Stimulated activated CD8-positive, alpha-beta memory T cell treated with anti-CD3 and anti-CD28 coated beads, Interleukin-12 subunit alpha, Interleukin-12 subunit beta, amount 100 ng/mL, for 24 hours (primary cell): ENCODE data around the gene IFRD2.
A peak's percentile ranks its signal among the peaks of the same experiment; 100 is the strongest.

Experiments
- DNase-seq: peaks from one replicate; pipeline ENCODE4 v3.0.0-alpha.2; 2020; ENCODE audit errors: extremely low read depth

IFRD2 gene

DNA sequence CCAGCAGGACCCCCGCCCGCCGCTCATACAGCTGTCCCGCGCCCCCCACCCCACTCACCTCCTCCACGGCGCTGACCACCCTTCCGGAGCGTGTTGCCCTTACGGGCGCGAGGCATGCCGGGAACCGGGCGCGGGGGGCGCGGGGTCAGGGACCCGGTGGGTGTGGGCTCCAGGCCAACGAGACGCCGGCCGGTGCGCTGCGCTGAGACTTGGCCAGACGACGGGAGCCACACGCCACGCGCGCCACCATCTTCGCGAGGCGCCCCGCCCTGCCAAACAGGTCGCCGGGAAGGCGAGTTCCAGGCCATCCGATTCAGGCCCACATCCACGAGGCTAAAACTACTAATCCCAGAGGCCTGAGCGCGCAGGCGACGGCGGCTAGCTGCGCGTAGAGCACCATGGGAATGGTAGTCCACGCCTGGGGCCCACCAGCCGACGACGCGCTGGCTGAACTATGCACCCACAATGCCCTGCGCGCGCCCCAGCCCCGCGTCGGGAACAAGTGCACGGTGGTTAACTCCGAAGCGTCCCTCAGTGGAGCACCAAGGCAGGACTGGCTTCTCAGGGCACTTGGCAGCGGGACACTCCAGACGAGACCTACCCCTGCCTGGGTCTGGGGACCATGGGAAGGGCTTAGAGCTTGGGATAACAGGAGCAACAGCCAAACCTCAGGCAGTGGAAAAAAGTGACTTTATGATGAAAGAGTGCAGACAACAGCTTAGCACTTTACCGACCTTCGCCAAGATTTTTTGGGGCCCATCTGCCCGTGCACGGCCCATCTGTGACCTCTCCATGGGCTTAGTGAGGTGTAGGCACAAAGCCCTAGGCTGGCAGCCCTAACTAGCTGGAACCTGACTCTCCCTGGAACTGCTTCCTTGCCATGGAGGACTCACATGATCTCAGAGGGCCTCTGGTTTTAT, at the start of gene IFRD2:
IFRD2 (minus strand) TSS at position 271 of the 920 bp plus-strand sequence; CDS start at position 116, 155 bp downstream.
- peak; percentile 87 for DNase-seq

DNA sequence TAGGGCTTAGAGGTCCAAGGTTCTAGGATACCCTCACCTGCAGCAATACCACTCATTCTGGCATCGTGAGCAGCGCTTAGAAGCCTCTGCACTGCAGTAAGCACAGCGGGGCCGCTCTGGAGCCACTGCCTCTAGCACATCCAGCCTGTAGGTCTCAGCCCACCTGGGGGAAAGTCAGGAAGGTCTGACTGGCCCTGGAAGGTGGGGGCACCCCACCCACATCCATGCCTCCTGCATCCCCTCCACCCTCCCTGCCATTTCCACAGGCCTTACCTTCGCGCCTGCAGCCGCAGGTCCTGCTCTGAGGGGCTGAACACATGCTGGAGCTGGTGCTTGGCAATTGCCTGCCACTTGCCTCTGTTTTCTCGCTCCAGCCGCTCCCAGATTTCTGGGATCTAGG, 49.3 kb upstream of the IFRD2 start:
- no peak for DNase-seq

DNA sequence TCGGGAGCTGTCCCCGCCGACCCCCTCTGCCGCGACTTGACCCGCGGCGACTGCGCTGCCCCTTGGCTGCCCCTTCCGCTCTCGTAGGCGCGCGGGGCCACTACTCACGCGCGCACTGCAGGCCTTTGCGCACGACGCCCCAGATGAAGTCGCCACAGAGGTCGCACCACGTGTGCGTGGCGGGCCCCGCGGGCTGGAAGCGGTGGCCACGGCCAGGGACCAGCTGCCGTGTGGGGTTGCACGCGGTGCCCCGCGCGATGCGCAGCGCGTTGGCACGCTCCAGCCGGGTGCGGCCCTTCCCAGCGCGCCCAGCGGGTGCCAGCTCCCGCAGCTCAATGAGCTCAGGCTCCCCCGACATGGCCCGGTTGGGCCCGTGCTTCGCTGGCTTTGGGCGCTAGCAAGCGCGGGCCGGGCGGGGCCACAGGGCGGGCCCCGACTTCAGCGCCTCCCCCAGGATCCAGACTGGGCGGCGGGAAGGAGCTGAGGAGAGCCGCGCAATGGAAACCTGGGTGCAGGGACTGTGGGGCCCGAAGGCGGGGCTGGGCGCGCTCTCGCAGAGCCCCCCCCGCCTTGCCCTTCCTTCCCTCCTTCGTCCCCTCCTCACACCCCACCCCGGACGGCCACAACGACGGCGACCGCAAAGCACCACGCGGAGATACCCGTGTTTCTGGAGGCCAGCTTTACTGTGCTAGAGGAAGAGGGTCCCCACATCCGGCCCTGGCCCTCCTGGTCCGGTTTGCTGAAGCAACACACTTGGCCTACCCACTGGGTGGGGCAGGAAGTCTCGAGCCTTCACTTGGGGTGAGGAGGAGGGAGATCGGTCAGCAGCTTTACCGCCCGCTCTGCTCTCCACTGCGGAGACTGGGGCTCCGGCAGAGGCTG, 48.5 kb upstream of the IFRD2 start, which contains the start of gene RASSF1:
RASSF1 (minus strand) TSS at position 389 of the 882 bp plus-strand sequence; CDS start at position 358, 31 bp downstream.
- DNase-seq: no peak

- DNase-seq: no peak
Observed at GRCh38 chr3:50340147-50340447, 47.9 kb upstream of the IFRD2 start.

DNA sequence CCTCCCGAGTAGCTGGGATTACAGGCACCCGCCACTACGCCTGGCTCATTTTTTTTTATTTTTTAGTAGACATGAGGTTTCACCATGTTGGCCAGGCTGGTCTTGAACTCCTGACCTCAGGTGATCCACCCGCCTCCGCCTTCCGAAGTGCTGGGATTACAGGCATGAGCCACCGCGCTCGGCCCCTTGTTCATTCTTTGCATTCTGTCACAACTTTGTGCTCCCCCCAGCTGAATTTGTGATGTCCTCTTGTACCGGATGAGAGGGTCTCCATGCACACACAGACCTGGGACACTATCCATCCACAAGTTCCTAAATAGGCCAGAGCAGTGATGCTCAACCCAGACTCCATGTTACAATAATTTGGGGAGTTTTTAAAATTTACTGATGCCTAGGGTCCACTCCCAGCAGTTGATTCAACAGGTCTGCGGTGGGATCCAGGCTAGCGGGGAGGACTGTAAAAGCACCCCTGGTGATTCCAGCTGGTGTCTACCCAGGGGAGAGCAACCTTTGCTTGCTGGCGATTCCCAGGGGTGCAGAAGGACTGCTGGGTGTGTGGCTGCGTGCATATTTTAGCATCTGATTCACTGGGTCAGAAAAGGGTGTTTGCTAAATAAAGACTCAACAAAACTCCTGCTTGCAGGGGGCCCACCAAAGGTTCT, 47.4 kb upstream of the IFRD2 start:
- DNase-seq: no peak

- no peak for DNase-seq
Observed at GRCh38 chr3:50338965-50339364, 46.7 kb upstream of the IFRD2 start.

DNA sequence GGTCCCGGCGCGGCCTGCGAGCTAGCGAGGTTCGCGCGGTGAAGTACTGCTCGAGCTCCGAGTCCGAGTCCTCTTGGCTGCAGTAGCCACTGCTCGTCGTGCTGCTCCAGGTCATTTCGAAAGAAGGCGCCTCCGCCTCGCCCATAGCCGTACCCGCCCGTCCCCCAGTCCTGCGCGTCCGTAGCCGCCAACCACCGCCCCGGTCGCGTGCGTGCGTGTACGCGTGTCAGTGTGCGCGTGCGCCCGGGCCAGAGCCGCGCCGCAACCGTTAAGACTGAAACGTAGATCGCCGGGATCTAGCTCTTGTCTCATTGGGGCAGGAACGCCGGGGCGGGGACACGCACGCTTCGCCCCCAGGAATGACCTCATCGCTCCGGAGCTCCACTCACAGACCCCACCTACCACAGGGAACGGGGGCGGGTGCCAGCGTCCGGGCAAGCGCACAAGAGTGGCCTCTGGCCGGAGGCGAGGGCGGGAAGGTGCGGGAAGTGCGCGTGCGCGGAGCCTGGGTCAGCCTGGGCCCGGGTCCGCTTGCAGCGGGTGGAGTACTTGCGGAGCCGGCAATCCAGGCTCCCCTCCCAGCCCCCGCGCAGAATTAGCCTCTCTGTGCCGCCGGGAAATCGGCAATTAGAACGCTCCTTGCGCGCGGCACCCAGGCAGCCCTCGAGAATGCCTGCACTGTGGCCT, 45.1 kb upstream of the IFRD2 start:
- DNase-seq: peak; percentile 95

DNA sequence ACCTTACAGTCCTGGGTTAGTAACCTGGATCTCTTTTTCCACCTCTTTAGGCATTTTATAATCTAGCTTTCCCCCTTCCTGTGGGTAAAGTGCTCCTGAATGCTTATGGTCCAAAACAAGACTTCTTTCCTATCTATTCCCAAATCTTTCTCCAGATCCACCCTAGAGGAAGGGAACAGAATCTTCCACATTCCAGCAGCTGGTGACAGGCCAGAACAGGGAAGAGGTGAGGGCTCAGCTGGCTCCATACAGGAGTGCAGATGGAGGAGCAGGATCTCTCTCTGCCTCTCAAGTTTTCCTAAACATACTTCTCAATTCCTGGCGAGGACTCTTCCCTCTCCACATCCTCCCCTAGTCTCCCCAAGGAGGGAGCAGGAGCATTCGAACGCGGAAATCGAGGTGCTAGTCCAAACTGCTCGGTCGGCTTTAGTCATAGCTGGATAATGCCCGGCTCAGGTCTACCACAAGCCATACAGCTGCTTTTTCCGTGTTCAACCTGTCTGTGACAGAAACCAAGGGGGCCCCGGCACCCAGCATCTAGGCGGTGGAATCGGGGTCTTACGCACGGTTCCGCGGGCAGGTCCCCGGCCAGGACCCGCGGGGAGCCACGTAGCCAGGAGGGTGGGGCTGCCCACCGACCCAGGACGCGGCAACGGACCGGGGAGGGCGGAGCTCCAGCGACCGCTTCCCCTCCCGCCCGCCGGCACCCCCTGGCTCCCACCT, 44.4 kb upstream of the IFRD2 start:
- DNase-seq: no peak

- DNase-seq: no peak
Observed at GRCh38 chr3:50334339-50335075, 42.3 kb upstream of the IFRD2 start.

DNA sequence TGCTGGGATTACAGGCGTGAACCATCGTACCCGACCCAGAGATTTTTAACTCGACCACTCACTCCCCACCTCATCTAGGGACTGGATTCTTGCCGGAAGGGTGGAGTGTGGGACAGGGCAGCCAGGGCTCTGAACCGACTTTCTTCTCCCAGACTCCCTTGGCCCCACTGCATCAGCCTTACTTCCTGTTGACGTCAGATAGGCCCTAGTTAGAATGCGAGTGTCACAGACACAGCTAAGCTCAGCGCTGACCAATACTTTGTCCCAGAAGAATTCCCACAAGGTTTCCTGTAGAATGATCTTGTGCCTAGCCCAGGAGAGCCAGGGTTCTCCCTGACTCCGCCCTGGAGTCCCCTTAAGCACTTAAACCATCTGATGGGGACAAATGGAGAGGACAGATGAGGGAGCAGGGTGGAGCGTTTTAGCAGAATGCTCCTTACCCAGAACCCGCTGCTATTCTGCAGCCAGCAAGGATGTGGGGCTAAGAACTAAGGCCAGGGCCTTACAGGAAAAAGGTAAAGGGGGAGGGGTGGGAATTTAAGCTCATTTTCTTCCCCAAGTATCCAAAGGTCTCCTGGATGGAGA, 41.6 kb upstream of the IFRD2 start:
- no peak for DNase-seq

DNA sequence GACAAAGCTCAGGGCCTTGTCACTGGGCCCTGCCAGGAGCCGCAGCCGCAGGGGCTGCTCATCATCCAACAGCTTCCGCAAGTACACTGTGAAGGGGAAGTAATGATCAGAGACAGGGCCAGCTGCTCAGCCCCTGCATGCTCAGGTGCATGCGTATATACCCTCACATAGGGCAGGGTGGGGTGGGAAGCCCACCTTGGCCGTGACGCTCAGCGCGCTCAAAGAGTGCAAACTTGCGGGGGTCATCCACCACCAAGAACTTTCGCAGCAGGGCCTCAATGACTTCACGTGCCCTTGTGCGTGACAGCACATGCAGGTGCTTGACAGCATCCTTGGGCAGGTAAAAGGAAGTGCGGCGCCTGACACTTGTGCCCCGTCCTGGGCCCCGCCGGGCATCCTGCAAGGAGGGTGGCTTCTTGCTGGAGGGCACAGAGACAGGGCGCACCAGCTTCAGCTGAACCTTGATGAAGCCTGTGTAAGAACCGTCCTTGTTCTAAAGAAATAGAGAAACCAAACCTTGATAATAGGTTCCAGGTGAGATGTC, 39.2 kb upstream of the IFRD2 start:
- DNase-seq: no peak

DNA sequence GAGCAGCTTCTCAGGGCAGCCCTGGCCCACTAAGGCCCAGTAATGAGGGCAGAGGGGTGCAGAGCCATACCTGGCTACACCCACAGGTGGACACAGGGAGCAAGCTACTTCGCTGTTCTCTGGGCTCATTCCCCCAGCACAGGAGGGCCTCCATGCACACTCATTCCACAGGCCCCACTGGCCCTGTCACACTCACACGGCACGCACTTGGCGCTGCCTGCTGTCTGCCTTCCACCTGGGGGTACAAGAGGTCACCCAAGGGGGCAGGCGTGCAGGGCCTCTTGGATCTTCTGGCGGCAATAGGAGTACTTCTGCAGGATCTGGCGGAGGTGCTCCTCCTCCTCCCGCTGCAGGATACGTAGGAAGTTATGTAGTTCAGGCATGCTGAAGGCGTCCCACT, 38.1 kb upstream of the IFRD2 start:
- DNase-seq: no peak

DNA sequence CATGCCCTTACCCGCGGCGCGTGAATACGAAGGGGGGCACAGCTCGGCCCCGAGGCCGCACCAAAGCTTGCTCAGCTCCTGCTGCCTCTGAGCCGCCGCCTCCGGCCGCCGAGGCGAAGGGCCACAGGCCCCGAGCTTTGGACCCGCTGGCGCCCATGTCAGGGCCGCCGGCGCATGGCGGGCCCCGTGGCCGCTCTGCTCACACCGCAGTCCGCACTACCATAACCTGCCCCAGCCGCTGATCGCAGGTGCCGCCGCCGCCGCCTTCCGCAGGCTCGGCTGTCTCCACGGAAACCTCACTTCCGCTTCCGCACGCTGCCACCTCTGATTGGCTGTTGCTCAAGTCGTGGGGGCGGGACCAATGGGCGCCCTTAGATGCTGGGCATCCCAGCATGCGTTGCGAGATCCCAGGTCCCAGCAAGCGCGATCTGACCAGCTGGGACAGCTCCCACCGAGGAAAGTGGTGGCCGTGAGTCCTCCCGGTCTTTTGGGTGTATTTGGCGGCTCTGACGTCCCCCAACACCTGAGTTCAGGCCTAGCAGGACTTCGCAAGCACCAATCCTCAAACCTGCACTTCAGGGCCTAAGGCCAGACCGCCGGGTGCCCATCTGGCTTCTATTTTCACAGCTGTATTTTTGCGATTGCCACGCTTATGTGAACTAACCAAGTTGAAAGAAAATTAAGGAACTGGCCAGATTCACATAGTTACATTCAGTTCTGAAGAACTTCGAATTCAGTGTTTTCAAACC, 35.9 kb upstream of the IFRD2 start, which contains the start of gene TUSC2:
TUSC2 (minus strand) TSS at position 281 of the 749 bp plus-strand sequence; CDS start at position 157, 124 bp downstream.
- peak; percentile 90 for DNase-seq

DNA sequence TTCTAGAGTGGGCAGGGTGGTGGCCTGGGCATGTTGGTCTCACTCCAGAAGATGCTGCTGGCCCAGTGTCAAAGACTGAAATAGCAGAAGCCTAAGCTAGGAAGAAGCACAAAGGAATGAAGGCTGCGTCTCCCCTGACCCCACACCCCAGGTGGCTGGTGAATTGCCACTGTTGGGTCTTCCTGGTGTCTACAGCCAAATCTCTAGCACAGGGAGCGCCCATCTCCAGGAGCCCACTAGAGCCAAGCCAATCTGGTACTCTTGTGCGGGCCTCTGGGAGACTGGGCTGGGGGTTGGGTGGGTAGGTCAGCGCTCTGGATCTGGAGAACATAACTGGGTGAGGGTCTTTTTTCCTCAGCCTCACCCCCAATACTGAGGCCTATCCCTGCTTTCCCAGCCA, 34.9 kb upstream of the IFRD2 start:
- DNase-seq: no peak

GRCh38 chr3:50326182-50326541, 33.9 kb upstream of the IFRD2 start:
- no peak for DNase-seq

GRCh38 chr3:50325497-50326181, 33.4 kb upstream of the IFRD2 start:
- DNase-seq: no peak

- DNase-seq: no peak
Observed at GRCh38 chr3:50325113-50325480, 32.9 kb upstream of the IFRD2 start.
